Measurements from ENCODE around the gene FARP1. TPM values are rescaled to one million over a fixed set of nuclear protein-coding genes. Genes with fewer than 3 reads are reported as not detected.

The FARP1 gene
- total and polyA plus RNA-seq, 2 of the 13 experiments (the other 11 are each of a cell fraction or from before 2014, with no cell fraction given) = 70.6 to 126 TPM

DNA sequence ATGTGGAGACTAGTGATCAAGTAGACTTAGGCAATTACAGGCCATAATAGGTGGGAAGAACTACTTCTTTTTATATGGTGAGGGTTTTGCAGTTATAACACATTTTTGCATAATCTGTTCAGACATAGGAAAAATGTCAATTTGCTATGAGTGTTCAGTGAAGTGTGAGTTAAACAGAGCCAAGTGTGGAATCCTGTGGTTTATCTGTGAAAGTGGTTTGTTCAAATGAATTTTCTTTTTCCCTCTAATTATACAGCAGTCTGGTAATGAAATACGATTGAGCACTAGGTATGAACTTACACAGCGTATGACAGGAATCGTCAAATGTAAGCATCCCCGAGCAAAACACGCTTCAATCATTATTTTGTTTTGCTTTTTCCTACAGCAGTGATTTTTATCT is 255.7 kb downstream of the FARP1 start:
- no peaks in the 10 kb centered on the region for H3K27me3 ChIP-seq (ENCODE audit: control insufficient read depth in 1 of 2, insufficient read depth in 2 of 2, low read length in 2 of 2)
- peaks cover 9% of the 10 kb centered on the region for H3K4me1 ChIP-seq (ENCODE audit: insufficient read depth, low read length)
- no peak overlapping the region for H3K4me3 ChIP-seq (replicated peaks in 1 of 3; ENCODE audit: insufficient read depth in 1 of 3, low read depth in 2 of 3, low read length in 3 of 3)
- no peak overlapping the region for H3K4me2 ChIP-seq (ENCODE audit: low read depth, low read length)
- in situ Hi-C loops (cut with HindIII; ENCODE audit: extremely low pct_ligation_motif_present, low pct_unique_long_range_greater_than_20kb) (no loop called here), intact Hi-C loops (cut with micrococcal nuclease; ENCODE audit: unreplicated experiment) (no loop called here)
- ChIA-PET CTCF (ENCODE audit: low intra/inter-chr PET ratio, low total read pairs) (no interaction called here), POLR2A (no interaction called here)
- no peak overlapping the region for H3K27ac ChIP-seq (ENCODE audit: extremely low read length, insufficient read depth, low read length)
- H3K36me3 ChIP-seq (replicated peaks in 1 of 2; ENCODE audit: control insufficient read depth in 1 of 2, insufficient read depth in 2 of 2, low read length in 2 of 2) = peaks cover 28 to 74% of the 10 kb centered on the region in 2 experiments
- H4K20me1 ChIP-seq (ENCODE audit: insufficient read depth, low read length) = peaks cover 4% of the 10 kb centered on the region; the same call in 1 of the 2 replicates
- TSS peak; percentile 7 for BruUV-seq (replicated peaks)
- no peak for ATAC-seq
- H2AFZ ChIP-seq (ENCODE audit: low read length) = no peak overlapping the region
- no peak for FAIRE-seq
- DNase-seq (ENCODE audit: low spot score) = no peak
- no peaks in the 10 kb centered on the region for H3K79me2 ChIP-seq (ENCODE audit: insufficient read depth, low read length)
- WGBS (ENCODE audit: low lambda C conversion rate) = 97% methylated on average over 5 of the region's 5 CpGs
- no peaks in the 10 kb centered on the region for H3K9me3 ChIP-seq (ENCODE audit: low read length)
- H3K9ac ChIP-seq (ENCODE audit: insufficient read depth, low read depth, low read length) = no peak overlapping the region
- TF ChIP-seq YEATS2 (CRISPR knock-in tag; IDR thresholded peaks at IDR 0.05; ENCODE audit: borderline replicate concordance) (no peak), ZBTB40 (IDR thresholded peaks at IDR 0.05) (no peak), ZBTB40 (CRISPR knock-in tag; IDR thresholded peaks at IDR 0.05) (no peak), PHF8 (CRISPR knock-in tag; IDR thresholded peaks at IDR 0.05) (no peak), ZNF275 (CRISPR knock-in tag; IDR thresholded peaks at IDR 0.05; ENCODE audit: borderline replicate concordance) (no peak), CEBPG (CRISPR knock-in tag; IDR thresholded peaks at IDR 0.05) (no peak), ATF7 (IDR thresholded peaks at IDR 0.05) (no peak), ATF7 (CRISPR knock-in tag; IDR thresholded peaks at IDR 0.05) (no peak), ZEB1 (IDR thresholded peaks at IDR 0.05; ENCODE audit: insufficient replicate concordance, low read depth) (no peak)
- TF ChIP-seq, protein P1, sequence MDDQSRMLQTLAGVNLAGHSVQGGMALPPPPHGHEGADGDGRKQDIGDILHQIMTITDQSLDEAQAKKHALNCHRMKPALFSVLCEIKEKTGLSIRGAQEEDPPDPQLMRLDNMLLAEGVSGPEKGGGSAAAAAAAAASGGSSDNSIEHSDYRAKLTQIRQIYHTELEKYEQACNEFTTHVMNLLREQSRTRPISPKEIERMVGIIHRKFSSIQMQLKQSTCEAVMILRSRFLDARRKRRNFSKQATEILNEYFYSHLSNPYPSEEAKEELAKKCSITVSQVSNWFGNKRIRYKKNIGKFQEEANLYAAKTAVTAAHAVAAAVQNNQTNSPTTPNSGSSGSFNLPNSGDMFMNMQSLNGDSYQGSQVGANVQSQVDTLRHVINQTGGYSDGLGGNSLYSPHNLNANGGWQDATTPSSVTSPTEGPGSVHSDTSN (CRISPR knock-in tag; IDR thresholded peaks at IDR 0.05; ENCODE audit: borderline replicate concordance) = no peak
- TF ChIP-seq, protein P2, sequence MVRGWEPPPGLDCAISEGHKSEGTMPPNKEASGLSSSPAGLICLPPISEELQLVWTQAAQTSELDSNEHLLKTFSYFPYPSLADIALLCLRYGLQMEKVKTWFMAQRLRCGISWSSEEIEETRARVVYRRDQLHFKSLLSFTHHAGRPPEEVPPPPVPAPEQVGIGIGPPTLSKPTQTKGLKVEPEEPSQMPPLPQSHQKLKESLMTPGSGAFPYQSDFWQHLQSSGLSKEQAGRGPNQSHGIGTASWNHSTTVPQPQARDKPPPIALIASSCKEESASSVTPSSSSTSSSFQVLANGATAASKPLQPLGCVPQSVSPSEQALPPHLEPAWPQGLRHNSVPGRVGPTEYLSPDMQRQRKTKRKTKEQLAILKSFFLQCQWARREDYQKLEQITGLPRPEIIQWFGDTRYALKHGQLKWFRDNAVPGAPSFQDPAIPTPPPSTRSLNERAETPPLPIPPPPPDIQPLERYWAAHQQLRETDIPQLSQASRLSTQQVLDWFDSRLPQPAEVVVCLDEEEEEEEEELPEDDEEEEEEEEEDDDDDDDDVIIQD (CRISPR knock-in tag; IDR thresholded peaks at IDR 0.05; ENCODE audit: low read depth) = no peak
- TF ChIP-seq, protein P3, sequence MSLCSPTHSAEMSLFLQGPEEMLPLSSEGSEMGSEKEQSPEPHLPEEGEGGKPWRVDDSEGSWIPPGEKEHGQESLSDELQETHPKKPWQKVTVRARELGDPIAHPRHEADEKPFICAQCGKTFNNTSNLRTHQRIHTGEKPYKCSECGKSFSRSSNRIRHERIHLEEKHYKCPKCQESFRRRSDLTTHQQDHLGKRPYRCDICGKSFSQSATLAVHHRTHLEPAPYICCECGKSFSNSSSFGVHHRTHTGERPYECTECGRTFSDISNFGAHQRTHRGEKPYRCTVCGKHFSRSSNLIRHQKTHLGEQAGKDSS (CRISPR knock-in tag; IDR thresholded peaks at IDR 0.05; ENCODE audit: borderline replicate concordance, low read depth) = no peak

All from HepG2 (cell line).